Transverse colon (tissue), 3 donors: Measurements from ENCODE around the gene CDO1.

Source experiments
- EP300 ChIP-seq: sonication (generic); formaldehyde crosslinking; IDR thresholded peaks from one replicate; pipeline ENCODE4 v1.6.1; 2017; ENCODE audit warnings: antibody characterized with exemption, low read depth
- POLR2A ChIP-seq: fragments of 450-650 bp; IDR thresholded peaks from one replicate; pipeline ENCODE4 v1.6.1; 2016; ENCODE audit warnings: antibody characterized with exemption, mild to moderate bottlenecking, moderate library complexity
- TF ChIP-seq, protein P1 (sequence below), 5 experiments: fragments of 200-600 bp in 3 of 5; fragments of 450-650 bp in 2 of 5; sonication (generic) in 3 of 5; IDR thresholded peaks; 1 replicate in 2 of 5; 2 replicates in 3 of 5; pipeline ENCODE4 v1.5.1; 2016 to 2017; ENCODE audit warnings: antibody characterized with exemption in 5 of 5, inconsistent platforms in 3 of 5, mild to moderate bottlenecking in 2 of 5, moderate library complexity in 1 of 5

DNA sequence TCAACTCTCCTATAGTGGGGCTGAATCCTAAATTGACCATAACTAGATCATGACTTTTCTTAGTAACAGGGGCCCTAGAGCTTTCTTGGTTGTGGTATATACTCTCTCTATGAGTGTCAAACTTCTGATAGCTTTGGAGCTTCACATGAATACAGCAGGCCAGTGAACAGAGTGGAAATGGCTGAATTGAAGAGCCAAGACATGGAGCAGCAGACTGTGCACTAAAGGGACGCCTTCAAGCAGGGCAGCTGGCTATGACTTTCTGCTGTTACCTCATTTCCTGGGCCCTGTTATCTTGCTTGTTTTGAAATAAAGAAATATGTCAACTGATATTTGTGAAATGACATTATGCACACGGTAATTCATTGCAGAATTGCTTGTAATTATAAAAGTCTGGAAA is 16.4 kb downstream of the CDO1 start:
- TF ChIP-seq, protein P1, sequence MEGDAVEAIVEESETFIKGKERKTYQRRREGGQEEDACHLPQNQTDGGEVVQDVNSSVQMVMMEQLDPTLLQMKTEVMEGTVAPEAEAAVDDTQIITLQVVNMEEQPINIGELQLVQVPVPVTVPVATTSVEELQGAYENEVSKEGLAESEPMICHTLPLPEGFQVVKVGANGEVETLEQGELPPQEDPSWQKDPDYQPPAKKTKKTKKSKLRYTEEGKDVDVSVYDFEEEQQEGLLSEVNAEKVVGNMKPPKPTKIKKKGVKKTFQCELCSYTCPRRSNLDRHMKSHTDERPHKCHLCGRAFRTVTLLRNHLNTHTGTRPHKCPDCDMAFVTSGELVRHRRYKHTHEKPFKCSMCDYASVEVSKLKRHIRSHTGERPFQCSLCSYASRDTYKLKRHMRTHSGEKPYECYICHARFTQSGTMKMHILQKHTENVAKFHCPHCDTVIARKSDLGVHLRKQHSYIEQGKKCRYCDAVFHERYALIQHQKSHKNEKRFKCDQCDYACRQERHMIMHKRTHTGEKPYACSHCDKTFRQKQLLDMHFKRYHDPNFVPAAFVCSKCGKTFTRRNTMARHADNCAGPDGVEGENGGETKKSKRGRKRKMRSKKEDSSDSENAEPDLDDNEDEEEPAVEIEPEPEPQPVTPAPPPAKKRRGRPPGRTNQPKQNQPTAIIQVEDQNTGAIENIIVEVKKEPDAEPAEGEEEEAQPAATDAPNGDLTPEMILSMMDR (IDR thresholded peaks at IDR 0.05) = no peak
- TF ChIP-seq POLR2A (no peak), EP300 (no peak)
